ENCODE results near the gene ADARB2. TPM values are rescaled to one million over a fixed set of nuclear protein-coding genes. Genes with fewer than 3 reads are reported as not detected.

Gene ADARB2
- total RNA-seq, 2 donors from 2014 or later, result 1.1 to 1.8 TPM

- WGBS, 2 experiments (ENCODE audit: insufficient coverage in 1 of 2, insufficient read length in 1 of 2), result 83 to 87% methylated on average over 2 to 3 of the region's 3 CpGs
- peaks cover 12% of the 10 kb centered on the region for H3K4me1 Mint-ChIP-seq
- H3K27ac Mint-ChIP-seq, result no peak overlapping the region
- Histone ChIP-seq H3K9me3 (ENCODE audit: control insufficient read depth, low read length) (no peaks in the 10 kb centered on the region), H3K4me1 (ENCODE audit: control insufficient read depth, insufficient read depth, low read length) (peaks cover 10% of the 10 kb centered on the region), H3K9ac (ENCODE audit: extremely low read depth, low read length, poor library complexity, severe bottlenecking) (no peak overlapping the region), H3K4me3 (ENCODE audit: low read length) (no peak overlapping the region), H3K27me3 (ENCODE audit: control insufficient read depth, insufficient read depth, low read length, poor library complexity, severe bottlenecking) (no peaks in the 10 kb centered on the region), H3K27ac (ENCODE audit: low read depth, low read length) (peak overlapping the region; percentile 15), H3K36me3 (ENCODE audit: control insufficient read depth, insufficient read depth, low read length) (no peaks in the 10 kb centered on the region)
- H3K27me3 Mint-ChIP-seq (ENCODE audit: insufficient read depth), result peaks cover 6% of the 10 kb centered on the region
- H3K9me3 Mint-ChIP-seq, result no peaks in the 10 kb centered on the region
- no peaks in the 10 kb centered on the region for H3K36me3 Mint-ChIP-seq (ENCODE audit: low read depth)
- peak overlapping the region; percentile 32 for H3K4me3 Mint-ChIP-seq
- TF ChIP-seq CTCF (conservative IDR thresholded peaks at IDR 0.05), result no peak
- no peak for DNase-seq
Measured at GRCh38 chr10:1608408-1608807, 128.9 kb downstream of the ADARB2 start.

- peak; percentile 25 for DNase-seq
- peaks cover 6% of the 10 kb centered on the region for H3K27me3 Mint-ChIP-seq (ENCODE audit: insufficient read depth)
Measured at GRCh38 chr10:1607466-1607865, 129.9 kb downstream of the ADARB2 start.

GRCh38 chr10:1605999-1606940 is 131.1 kb downstream of the ADARB2 start:
- no peaks in the 10 kb centered on the region for H3K36me3 Mint-ChIP-seq (ENCODE audit: low read depth)
- no peaks in the 10 kb centered on the region for H3K36me3 ChIP-seq (ENCODE audit: control insufficient read depth, insufficient read depth, low read length)
- no peak overlapping the region for H3K4me3 ChIP-seq (ENCODE audit: low read length)
- H3K9me3 Mint-ChIP-seq, result no peaks in the 10 kb centered on the region
- H3K27ac Mint-ChIP-seq, result no peak overlapping the region
- no peaks in the 10 kb centered on the region for H3K9me3 ChIP-seq (ENCODE audit: control insufficient read depth, low read length)
- H3K4me1 Mint-ChIP-seq, result peaks cover 6% of the 10 kb centered on the region
- H3K9ac ChIP-seq (ENCODE audit: extremely low read depth, low read length, poor library complexity, severe bottlenecking), result no peak overlapping the region
- no peak overlapping the region for H3K27ac ChIP-seq (ENCODE audit: low read depth, low read length)
- peaks cover 4% of the 10 kb centered on the region for H3K4me1 ChIP-seq (ENCODE audit: control insufficient read depth, insufficient read depth, low read length)
- H3K4me3 Mint-ChIP-seq, result no peak overlapping the region
- no peak for DNase-seq
- WGBS, 2 experiments (ENCODE audit: insufficient coverage in 1 of 2, insufficient read length in 1 of 2), result 84 to 86% methylated on average over 11 to 14 of the region's 14 CpGs
- H3K27me3 Mint-ChIP-seq (ENCODE audit: insufficient read depth), result peaks cover 6% of the 10 kb centered on the region
- no peaks in the 10 kb centered on the region for H3K27me3 ChIP-seq (ENCODE audit: control insufficient read depth, insufficient read depth, low read length, poor library complexity, severe bottlenecking)
- TF ChIP-seq CTCF (conservative IDR thresholded peaks at IDR 0.05), result no peak

More at GRCh38 chr10:1607466-1607865, 129.9 kb downstream of the ADARB2 start:
- H3K36me3 Mint-ChIP-seq (ENCODE audit: low read depth), result no peaks in the 10 kb centered on the region
- no peak overlapping the region for H3K4me3 ChIP-seq (ENCODE audit: low read length)
- no peak for TF ChIP-seq CTCF (conservative IDR thresholded peaks at IDR 0.05)
- no peak overlapping the region for H3K4me3 Mint-ChIP-seq
- H3K9ac ChIP-seq (ENCODE audit: extremely low read depth, low read length, poor library complexity, severe bottlenecking), result no peak overlapping the region
- H3K9me3 Mint-ChIP-seq, result no peaks in the 10 kb centered on the region
- no peaks in the 10 kb centered on the region for H3K27me3 ChIP-seq (ENCODE audit: control insufficient read depth, insufficient read depth, low read length, poor library complexity, severe bottlenecking)
- 90 to 100% methylated on average over 7 to 14 of the region's 14 CpGs for WGBS, 2 experiments (ENCODE audit: insufficient coverage in 1 of 2, insufficient read length in 1 of 2)
- no peak overlapping the region for H3K27ac ChIP-seq (ENCODE audit: low read depth, low read length)
- H3K36me3 ChIP-seq (ENCODE audit: control insufficient read depth, insufficient read depth, low read length), result no peaks in the 10 kb centered on the region
- peaks cover 10% of the 10 kb centered on the region for H3K4me1 ChIP-seq (ENCODE audit: control insufficient read depth, insufficient read depth, low read length)
- H3K9me3 ChIP-seq (ENCODE audit: control insufficient read depth, low read length), result no peaks in the 10 kb centered on the region
- peaks cover 8% of the 10 kb centered on the region for H3K4me1 Mint-ChIP-seq
- no peak overlapping the region for H3K27ac Mint-ChIP-seq
